Mesothelial cell of epicardium (in vitro differentiated cells): ENCODE measurements around the gene NOL11. TPM values are rescaled to one million over a fixed set of nuclear protein-coding genes. Genes with fewer than 3 reads are reported as not detected.
A peak's percentile ranks its signal among the peaks of the same experiment; 100 is the strongest.
"Not testable (repeated sequence)": the region's sequence is repeated elsewhere in the genome, so short reads cannot be mapped to it uniquely, and the experiment has no call there.

Experiments used
- DNase-seq, 2 experiments: peaks; one replicate each; pipeline ENCODE4 v3.0.0; 2021; ENCODE audit warnings: low spot score in 2 of 2; ENCODE audit not compliant: unreplicated experiment in 2 of 2
- H3K27ac Mint-ChIP-seq: 2 replicates; pipeline ENCODE4 v1.8.0; 2021; ENCODE audit warnings: mixed read lengths
- H3K27me3 Mint-ChIP-seq: 2 replicates; pipeline ENCODE4 v1.8.0; 2021; ENCODE audit warnings: low read depth, mixed read lengths
- H3K36me3 Mint-ChIP-seq: 2 replicates; pipeline ENCODE4 v1.8.0; 2021; ENCODE audit warnings: mixed read lengths
- H3K4me1 Mint-ChIP-seq: 2 replicates; pipeline ENCODE4 v1.8.0; 2021; ENCODE audit warnings: mixed read lengths
- H3K4me3 Mint-ChIP-seq: 2 replicates; pipeline ENCODE4 v1.8.0; 2021; ENCODE audit warnings: mild to moderate bottlenecking, moderate library complexity, mixed read lengths
- H3K9me3 Mint-ChIP-seq: 2 replicates; pipeline ENCODE4 v1.8.0; 2021; ENCODE audit warnings: mixed read lengths
- total RNA-seq: library from RNA; stranded (reverse); gene quantifications from 3 replicates; pipeline ENCODE4 v1.2.1, GENCODE V29; 2021
- TF ChIP-seq, protein P1 (sequence below): fragments of 200-600 bp; sonication (generic); IDR thresholded peaks from one replicate; pipeline ENCODE4 v1.5.0; 2021; ENCODE audit warnings: antibody characterized with exemption; ENCODE audit not compliant: unreplicated experiment

The NOL11 gene
- total RNA-seq, 1 donor from 2014 or later, result 51.4 TPM

DNA sequence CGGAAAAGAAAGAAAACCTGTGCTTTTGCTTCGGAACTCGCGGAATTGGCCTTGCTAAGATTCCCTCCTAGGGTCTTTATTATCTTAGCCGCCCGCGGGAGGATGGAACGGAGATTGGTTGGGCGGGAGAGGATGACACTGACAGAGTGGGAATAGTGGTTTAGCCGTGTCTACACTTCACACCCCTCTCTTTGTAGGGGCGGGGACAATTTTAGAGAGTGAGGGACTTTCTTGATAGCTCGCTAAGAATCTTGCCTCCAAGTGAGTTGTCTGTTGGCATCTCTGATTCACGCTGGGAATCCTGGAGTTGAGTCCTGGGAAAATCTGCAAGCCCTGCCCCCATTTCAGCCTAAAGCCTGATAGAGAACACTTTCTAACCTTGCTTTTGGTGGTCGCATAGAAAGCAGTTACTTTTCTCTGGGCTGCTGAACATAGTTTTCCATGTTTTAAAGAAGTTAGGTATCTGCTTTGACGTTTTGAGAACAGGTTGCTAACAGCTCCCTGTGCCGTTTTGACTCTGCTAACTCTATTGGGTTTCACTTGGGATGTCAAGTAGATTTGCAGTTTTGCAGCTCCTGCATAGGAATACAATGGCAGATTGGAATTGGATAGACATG, 697 bp downstream of the NOL11 start:
- DNase-seq, result no peak
- Mint-ChIP-seq H3K36me3 (peaks cover 15% of the 10 kb centered on the region), H3K27me3 (no peaks in the 10 kb centered on the region), H3K4me3 (peak overlapping the region; percentile 99), H3K4me1 (peaks cover 8% of the 10 kb centered on the region), H3K27ac (peak overlapping the region; percentile 99), H3K9me3 (peaks cover under 1% of the 10 kb centered on the region)
- TF ChIP-seq, protein P1, sequence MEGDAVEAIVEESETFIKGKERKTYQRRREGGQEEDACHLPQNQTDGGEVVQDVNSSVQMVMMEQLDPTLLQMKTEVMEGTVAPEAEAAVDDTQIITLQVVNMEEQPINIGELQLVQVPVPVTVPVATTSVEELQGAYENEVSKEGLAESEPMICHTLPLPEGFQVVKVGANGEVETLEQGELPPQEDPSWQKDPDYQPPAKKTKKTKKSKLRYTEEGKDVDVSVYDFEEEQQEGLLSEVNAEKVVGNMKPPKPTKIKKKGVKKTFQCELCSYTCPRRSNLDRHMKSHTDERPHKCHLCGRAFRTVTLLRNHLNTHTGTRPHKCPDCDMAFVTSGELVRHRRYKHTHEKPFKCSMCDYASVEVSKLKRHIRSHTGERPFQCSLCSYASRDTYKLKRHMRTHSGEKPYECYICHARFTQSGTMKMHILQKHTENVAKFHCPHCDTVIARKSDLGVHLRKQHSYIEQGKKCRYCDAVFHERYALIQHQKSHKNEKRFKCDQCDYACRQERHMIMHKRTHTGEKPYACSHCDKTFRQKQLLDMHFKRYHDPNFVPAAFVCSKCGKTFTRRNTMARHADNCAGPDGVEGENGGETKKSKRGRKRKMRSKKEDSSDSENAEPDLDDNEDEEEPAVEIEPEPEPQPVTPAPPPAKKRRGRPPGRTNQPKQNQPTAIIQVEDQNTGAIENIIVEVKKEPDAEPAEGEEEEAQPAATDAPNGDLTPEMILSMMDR, result no peak

DNA sequence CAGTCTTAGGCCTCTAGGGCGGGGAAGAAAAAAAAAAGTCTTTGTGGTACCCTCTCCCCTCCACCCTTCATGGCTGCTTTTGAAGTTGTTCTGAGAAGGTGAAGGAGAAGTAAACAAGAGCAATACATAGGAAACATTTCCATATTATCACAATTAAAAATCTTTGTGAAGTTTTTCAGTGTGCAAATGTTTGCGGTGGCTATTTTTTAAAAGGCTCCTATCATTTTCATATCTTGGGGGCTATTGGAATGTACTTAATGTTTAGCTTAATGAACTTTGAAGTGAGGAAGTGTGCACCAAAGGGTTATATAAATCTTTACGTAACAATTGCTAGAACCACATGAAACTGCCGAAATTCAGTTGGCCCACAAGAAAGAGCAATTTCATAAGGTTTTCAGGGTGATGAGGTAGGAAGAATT, 7.6 kb downstream of the NOL11 start:
- Mint-ChIP-seq H3K9me3 (no peaks in the 10 kb centered on the region), H3K4me3 (no peak overlapping the region), H3K4me1 (no peaks in the 10 kb centered on the region), H3K27ac (no peak overlapping the region), H3K36me3 (peaks cover 48% of the 10 kb centered on the region), H3K27me3 (no peaks in the 10 kb centered on the region)
- TF ChIP-seq, protein P1, result no peak
- DNase-seq, result no peak

DNA sequence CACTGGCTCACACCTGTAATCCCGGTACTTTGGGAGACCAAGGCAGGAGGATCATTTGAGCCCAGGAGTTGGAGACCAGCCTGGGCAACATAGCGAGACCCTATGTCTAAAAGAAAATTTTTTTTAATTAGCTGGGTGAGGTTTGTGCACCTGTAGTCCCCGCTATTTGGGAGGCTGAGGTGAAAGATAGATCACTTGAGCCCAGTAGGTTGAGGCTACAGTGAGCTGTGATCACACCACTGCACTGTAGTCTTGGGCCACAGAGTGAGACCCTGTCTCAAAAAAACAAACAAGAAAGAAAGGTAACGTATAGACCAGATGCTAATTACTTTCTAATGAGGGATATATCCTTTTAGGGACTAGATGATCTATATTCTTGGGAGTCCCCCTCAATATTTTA, 8.1 kb downstream of the NOL11 start:
- Mint-ChIP-seq H3K4me1 (no peaks in the 10 kb centered on the region), H3K27ac (no peak overlapping the region), H3K9me3 (peaks cover 2% of the 10 kb centered on the region), H3K36me3 (peaks cover 52% of the 10 kb centered on the region), H3K4me3 (no peak overlapping the region), H3K27me3 (no peaks in the 10 kb centered on the region)
- no peak for DNase-seq
- TF ChIP-seq, protein P1, result no peak

DNA sequence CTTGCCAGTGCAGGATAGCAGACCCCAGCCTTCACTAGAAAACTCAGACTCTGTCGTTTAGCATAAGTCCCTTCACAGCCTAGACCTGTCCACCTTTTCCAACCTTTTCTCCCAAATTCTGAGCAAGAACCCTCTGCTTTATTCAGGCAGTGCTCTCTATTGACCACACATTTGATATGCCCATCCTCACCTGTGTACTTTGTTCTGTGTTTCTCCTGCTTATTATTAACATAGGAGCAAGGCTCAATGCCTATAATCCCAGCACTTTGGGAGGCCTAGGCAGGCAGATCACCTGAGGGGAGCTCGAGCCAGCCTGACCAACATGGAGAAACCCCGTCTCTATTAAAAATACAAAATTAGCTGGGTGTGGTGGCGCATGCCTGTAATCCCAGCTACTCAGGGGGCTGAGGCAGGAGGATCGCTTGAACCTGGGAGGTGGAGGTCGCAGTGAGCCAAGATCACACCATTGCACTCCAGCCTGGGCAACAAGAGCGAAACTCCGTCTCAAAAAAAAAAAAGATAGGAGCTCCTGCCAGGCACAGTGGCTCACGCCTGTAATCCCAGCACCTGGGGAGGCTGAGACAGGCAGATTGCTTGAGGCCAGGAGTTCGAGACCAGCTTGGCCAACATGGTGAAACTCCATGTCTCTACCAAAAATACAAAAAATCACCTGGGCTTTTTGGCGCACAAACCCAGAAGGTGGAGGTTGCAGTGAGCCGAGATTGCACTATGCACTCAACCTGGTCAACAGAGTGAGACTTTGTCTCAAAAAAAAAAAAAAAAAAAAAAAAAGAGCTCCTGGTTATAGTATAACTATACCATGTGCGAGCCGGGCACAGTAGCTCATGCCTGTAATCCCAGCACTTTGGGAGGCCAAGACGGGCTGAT, 9.7 kb downstream of the NOL11 start:
- not testable (repeated sequence) for H3K27ac Mint-ChIP-seq, H3K4me3 Mint-ChIP-seq, H3K9me3 Mint-ChIP-seq, H3K27me3 Mint-ChIP-seq, DNase-seq, H3K4me1 Mint-ChIP-seq
- peaks cover 49% of the 10 kb centered on the region for H3K36me3 Mint-ChIP-seq

DNA sequence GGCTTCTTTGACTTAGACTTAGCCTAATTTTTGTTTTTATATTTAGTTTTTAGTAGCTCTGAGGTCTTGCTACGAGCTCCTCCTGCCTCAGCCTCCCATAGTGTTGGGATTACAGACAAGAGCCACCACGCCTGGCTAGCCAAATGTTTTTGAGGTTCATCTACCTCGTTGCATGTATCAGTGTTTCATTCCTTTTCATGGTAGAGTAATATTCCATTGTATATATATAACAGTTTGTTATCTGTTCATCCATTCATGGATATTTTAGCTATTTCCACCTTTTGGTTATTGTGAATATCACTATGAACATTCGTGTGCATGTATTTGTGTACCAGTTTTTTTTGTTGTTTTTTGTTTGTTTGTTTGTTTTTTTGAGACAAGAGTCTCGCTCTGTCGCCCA, 12.2 kb downstream of the NOL11 start:
- Mint-ChIP-seq H3K27me3 (no peaks in the 10 kb centered on the region), H3K4me3 (no peak overlapping the region), H3K4me1 (no peaks in the 10 kb centered on the region), H3K27ac (no peak overlapping the region), H3K9me3 (peaks cover 10% of the 10 kb centered on the region), H3K36me3 (peaks cover 56% of the 10 kb centered on the region)
- TF ChIP-seq, protein P1, result no peak
- no peak for DNase-seq

DNA sequence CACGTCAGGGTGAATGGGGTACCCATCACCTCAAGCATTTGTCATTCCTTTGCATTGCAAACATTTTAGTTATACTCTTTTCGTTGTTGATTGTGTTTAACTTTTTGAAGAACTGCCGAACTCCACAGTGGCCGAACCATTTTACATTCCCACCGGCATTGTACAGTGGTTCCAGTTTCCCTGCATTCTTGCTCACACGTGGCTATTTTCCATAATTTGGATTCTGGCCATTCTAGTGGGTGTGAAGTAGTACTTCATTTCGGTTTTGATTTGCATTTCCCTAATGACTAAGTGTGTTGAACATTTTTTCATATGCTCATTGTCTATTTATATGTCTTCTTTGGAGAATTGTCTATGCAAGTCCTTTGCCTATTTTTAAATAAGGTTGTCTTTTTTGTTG, 13.0 kb downstream of the NOL11 start:
- TF ChIP-seq, protein P1, result no peak
- Mint-ChIP-seq H3K27me3 (no peaks in the 10 kb centered on the region), H3K27ac (no peak overlapping the region), H3K4me1 (no peaks in the 10 kb centered on the region), H3K9me3 (peaks cover 10% of the 10 kb centered on the region), H3K4me3 (no peak overlapping the region), H3K36me3 (peaks cover 57% of the 10 kb centered on the region)
- DNase-seq, result no peak
